Lung microvascular endothelial cell (primary cell): ENCODE results near the gene ZNF662. TPM values are rescaled to one million over a fixed set of nuclear protein-coding genes. Genes with fewer than 3 reads are reported as not detected.

ENCODE experiments used
- DNase-seq, 2 donors: peaks; one replicate each; pipeline versions ENCODE4 v3.0.0 to v3.0.0-alpha.2; 2010; ENCODE audit warnings: low read depth in 2 of 2
- total RNA-seq: library from RNA; depleted of rRNA; stranded (reverse); fragments of >200 nt; gene quantifications from 2 replicates; pipeline ENCODE4 v1.2.1, GENCODE V29; 2014

Gene ZNF662
- total RNA-seq, 1 donor from 2014 or later, result 1.8 TPM

DNA sequence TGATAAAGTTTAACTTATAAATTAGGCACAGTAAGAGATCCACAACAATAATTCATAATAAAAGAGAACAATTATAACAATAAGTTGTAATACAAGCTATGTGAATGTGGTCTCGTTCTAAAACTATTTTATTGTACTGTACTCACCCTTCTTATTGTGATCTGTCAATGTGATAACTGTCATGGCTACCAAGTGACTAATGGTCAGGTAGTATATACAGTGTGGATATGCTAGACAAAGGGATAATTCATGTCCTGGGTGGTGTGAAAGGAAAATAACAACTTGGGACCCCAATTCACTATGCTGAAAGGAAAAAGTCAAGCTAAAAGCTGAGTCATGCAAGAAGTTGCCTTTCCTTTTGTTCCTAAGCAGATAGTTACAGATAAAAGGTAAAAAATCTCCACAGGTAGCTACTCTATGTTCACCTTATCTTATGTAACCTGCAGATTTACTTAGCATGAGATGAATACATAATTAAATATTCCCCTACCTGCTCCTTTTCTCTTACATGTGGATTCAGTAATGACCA, 19.6 kb upstream of the ZNF662 start:
- no peak for DNase-seq

DNA sequence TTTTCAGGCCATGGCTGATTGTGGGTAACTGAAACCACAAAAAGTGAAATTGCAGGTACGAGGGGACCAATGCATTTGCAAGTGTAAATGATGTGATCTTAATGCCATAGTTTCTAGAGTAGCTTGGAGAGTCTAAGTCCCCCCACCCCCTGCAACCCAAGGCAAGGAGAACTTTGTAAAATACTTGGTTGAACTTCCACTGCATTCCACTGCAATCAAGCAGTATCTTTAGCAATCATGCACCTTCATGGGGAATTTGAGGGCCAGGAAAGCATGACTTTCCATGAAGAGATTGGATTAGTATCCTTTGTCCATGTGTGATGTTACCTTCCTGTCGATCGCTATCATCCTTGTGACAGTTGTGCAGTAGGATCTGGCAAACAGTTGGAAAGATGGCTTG, 18.9 kb upstream of the ZNF662 start:
- DNase-seq, result no peak

DNA sequence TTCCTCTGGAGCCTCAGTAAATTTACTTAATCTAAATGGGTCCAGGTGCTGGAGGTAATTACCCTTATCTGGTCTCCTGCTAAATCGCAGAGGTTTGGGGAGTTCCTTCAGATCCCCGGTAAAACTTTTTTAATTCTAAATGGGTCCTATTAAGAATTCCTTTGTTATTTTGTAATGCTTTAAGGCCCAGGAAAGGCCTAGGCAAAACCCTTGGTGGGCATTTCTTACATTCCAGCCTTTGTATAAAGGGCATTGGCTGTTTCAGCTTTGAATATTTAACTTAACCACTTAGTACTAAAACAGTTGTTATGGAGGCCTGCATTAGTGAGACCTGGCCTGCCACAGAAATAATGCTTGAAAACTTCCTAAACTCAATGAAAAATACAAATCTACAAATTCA, 14.9 kb upstream of the ZNF662 start:
- no peak for DNase-seq

DNA sequence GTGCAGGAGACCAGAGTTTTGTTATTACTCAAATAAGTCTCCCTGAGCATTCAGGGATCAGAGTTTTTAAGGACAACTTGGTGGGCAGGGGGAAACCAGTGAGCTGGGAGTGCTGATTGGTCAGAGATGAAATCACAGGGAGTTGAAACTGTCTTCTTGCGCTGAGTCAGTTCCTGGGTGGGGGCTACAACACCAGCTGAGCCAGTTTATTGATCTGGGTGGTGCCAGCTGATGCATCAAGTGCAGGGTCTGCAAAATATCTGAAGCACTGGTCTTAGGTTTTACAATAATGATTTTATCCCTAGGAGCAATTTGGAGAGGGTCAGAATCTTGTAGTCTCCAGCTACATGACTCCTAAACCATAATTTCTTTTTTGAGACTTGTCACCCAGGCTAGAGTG, 13.8 kb upstream of the ZNF662 start:
- DNase-seq, result no peak

DNA sequence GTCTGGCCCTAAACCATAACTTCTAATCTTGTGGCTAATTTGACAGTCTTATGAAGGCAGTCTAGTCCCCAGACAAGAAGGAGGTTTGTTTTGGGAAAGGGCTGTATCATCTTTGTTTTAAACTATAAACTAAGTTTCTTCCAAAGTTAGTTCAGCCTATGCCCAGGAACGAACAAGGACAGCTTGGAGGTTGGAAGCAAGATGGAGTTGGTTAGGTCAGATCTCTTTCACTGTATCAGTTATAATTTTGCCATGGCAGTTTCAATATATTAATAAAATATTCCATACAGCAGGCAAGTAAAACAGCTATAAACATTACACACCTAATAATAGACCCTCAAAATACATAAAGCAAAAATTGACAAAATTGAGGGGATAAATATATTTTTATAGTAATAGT, 13.1 kb upstream of the ZNF662 start:
- no peak for DNase-seq

DNA sequence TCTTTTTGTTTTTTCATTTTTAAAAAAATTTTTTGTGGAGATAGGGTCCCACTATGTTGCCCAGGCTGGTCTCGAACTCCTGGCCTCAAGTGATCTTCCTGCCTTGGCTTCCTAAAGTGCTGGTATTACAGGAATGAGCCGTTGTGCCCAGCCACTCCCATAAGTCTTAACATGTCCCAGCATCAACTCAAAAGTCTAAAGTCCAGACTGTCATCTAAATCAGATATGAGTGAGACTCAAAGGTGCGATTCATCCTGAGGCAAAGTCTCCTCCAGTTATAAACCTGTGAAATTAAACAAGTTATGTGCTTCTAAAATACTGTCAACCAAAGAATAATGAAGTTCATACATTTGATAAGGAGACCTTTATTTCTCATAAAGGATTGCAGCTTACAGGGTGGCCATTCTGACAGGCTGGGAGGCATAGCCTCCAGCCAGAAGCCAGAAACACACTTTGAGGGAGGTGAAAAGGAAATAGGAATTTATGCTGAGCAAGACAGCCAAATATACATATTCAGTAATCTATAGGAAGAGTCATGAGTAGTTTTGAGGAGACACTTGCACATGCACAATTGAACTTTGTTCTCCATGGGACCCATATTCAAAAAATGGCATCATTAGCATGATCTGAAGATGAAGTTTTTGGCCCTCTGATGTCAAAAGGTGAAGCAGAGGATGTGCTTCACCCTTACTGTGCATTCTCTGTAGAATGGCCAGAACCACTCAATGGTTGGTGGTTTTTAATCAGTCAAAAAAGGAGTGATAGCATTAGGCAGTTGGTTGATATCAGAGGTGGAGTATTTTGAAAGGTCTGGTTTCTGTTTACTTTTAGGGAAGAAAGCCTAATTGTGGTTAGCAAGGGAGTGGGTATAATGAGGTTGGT, 11.0 kb upstream of the ZNF662 start:
- DNase-seq, result no peak

DNA sequence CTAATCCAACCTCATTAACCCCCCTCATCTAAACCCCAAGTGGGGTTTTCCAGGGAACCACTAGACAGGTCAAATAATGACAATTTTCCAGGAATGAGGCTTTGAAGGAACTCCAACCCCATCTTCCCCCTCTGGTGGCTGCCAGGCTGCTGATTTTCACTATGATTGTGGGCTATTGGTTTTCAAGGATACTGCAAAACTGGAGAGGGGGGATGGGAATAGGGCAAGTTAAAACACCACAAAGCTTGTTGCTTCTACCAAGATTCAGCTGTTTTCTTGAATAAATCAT, 10.4 kb upstream of the ZNF662 start:
- DNase-seq, result no peak

DNA sequence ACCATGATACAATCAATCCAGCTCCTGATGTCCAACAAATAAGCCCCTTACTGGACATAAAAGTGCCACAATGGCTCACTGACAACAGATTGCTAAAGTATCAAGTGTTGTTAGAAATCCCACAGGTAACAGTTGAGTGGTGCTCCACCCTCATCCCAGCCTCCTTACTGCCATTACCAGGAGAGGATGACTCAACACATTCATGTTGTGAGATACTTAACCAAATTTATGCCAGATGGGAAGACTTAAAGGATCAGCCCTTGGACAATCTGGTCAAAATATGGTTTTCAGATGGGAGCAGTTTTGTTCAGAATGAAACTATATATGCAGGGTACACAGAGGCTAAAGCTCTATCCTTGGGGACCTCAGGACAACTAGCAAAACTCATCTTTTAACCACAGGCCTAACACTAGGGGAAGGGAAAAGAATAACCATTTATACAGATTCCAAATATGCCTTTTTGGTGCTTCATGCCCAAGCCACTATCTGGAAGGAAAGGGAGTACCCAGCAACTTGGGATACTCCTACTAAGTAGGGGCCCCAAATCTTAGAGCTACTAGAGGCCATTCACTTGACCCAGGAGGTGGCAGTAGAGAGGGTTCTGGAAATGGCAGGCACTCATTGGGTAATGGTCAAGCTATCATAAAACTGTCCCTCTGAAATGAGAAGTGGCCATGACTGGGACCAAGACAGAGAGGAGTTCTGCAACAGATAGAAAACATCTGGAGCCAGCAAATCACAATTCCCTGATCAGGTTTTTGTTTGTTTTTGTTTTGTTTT, 6.9 kb upstream of the ZNF662 start:
- DNase-seq, result no peak

DNA sequence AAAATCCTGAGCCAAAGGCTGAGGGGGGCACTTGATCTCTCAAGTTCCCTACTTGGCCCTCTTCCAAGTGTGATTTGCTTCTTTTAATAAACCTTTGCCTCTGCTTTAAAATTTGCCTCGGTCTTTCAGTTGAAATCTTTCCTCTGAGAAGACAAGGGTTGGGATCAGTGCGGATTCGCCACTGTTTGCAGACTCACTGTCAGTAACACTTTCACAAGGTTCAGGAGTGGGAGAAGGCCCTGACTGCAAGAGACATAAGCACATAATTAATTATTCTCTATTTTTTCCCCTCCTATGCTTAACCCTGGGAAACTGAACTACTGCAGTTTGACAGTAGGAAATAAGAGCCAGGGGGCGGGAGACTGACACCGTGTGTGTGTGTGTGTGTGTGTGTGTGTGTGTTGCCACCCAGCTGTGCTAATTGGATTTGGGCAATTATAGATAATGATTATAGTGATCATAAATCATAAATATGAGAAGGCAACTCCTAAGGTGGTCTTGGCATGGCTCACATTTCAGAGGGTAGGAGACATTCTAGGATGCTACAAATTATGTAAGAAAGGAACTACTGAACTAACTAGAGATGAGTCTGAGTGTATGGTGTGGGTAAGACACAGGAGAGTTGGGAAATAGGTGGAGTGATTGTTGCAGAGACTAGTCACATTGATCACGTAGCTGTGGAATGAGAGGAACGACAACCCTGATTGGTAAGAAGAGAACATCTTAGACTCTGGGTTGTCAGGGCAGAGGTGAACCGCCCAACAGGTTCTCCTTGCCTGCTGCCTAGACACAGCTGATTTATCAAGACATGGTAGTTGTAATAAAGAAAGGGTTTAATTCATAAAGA, 5.5 kb upstream of the ZNF662 start:
- no peak for DNase-seq

DNA sequence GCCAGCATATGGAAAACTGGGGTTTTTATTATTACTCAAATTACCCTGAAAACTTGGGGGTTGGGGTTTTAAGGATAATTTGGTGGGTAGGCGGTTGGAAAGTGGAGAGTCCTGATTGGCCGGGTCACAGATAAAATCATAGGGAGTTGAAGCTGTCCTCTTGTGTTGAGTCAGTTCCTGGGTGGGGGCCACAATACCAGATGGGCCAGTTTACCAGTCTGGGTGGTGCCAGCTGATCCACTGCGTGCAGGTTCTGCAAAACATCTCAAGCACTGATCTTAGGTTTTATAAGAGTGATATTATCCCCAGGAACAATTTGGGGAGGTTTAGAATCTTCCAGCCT, 4.9 kb upstream of the ZNF662 start:
- DNase-seq, result no peak

DNA sequence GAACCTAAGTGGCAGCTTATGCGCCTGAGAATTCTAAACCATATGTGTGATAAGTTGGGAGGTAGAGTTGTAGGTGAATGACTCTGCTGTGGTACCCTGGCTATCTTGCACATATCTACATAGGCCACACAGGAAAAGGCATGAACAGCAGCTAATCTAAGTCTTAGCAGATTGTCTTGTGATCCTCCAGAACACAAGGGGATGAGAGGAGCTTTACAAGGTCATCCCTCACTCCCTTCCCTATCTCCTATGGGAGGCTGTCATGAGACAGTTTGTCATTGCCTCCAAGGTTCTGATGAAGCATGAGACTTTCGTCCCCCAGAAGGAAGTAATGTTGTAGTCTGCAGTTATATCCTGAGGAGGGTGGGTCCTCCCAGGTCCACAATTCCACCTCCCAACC, 3.7 kb upstream of the ZNF662 start:
- no peak for DNase-seq

DNA sequence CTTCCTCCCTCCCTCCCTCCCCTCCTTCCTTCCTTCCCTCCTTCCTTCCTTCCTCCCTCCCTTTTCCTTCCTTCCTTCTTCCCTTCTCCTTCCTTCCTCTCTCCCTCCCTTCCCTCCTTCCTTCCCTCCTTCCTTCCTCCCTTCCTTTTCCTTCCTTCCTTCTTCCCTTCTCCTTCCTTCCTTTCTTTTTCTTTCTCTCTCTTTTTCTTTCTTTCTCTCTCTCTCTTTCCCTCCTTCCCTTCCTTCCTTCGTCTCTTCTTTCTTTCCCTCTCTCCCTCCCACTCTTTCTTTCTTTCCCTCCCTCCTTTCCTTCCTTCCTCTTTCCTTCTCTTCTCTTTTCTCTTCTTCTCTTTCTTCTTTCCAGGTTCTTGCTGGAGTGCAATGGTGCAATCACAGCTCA, 1.9 kb upstream of the ZNF662 start:
- DNase-seq, result no peak

DNA sequence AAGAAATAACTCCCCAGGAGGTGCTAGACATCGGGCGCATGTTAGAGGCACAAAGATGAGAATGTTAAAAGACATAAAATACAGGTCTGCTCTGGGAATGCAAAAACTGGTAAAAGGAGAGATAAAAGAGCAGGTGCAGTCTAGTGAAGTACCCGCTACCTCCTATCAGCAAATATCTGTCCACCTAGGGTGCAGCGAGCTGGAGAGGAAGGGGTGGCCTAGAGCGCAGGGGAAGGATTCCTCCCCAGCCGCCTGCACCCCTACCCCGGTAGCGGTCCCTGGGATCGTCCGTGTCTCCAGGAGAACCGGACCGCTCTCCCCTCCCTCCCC, 237 bp upstream of the ZNF662 start:
- DNase-seq, result no peak

DNA sequence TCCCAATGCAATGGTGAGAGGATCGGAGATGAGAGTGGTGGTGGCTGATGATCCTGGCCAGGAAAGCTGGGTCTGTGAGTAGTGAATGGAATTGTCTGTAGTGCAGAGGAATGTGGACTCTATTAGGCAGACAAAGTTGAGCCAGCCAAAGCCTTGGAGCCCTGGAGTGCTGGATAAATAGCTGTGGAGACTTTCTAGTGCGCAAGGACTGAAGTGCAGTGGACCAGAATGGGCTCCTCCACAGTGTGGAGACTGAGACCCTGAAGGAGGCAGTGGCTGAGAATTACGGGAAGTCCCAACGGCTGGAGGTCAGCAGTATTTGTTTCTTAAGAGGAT, 874 bp downstream of the ZNF662 start:
- peak in 1 of 2 donors; percentile 1 for DNase-seq

DNA sequence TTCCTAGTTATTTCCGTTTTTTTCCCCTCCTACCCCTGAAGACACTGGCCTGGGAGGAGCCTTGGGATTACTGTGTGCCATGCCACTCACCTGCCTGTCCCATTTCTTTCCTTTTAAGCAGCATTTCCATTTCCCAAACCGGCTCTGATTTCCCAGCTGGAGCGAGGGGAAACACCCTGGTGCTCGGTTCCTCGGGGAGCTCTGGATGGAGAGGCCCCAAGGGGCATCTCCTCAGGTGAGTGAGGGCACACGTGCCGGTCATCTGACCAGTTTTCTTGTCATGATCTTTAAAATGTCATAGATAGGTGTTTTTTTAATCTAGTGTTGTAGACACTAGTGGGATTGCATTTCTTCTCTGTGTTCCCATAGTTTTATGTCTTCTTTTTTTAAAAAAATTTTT, 2.7 kb downstream of the ZNF662 start:
- DNase-seq, result no peak

DNA sequence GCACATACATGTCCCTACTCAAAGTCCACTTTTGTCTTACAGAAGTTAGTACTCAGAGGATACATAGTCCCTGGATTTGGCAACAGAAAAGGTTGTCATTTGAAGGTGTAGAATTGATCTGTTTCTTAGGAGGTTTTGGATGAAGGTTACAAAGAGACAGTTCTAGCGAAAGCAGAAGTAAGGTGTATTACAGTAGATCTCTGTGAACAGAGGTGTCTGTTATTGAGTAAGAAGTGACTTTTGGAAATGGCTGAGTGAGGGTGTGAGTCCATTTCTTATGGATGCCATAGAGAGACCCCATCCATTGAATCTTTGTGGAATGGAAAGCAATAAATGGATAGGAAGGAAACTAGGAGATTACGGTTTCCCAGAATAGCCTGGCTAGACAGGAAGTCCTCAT, 5.6 kb downstream of the ZNF662 start:
- no peak for DNase-seq

DNA sequence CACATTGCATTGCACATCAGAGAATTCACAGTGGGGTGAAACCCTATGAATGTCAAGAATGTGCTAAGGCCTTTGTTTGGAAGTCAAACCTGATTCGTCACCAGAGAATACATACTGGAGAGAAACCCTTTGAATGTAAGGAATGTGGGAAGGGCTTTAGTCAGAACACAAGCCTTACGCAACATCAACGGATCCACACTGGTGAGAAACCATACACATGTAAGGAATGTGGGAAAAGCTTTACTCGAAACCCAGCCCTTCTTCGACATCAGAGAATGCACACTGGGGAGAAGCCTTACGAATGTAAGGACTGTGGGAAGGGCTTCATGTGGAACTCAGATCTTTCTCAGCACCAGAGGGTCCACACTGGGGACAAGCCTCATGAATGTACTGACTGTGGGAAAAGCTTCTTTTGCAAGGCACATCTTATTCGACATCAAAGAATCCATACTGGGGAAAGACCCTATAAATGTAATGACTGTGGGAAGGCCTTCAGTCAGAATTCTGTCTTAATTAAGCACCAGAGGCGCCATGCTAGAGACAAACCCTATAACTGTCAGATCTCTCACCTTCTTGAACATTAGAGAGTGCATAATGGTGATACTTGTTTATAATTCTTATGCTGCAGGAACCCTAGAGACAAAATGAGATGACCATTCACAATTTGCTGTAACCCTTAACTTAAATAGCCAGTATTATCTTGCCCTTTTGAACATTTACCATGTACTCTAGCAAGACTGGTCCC, 9.0 kb downstream of the ZNF662 start:
- no peak for DNase-seq

DNA sequence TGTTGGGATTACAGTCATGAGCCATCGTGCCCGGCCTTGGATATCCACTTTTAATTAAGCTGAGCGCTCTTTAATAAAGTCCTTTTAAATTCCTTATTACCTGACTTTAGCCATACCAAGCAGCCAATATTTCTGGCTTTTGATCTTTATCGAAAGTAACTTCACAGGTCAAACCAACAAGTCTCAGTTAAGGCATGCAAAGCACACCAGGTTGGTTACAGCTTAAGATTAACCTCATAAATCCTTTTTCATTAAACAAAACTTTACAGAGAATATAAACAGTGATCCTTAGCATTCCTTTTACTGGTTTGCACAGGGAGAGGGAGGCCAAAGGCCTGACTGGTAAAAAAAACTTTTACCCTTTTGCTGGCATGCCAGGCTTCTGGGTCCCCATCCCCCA, 17.7 kb downstream of the ZNF662 start:
- no peak for DNase-seq

DNA sequence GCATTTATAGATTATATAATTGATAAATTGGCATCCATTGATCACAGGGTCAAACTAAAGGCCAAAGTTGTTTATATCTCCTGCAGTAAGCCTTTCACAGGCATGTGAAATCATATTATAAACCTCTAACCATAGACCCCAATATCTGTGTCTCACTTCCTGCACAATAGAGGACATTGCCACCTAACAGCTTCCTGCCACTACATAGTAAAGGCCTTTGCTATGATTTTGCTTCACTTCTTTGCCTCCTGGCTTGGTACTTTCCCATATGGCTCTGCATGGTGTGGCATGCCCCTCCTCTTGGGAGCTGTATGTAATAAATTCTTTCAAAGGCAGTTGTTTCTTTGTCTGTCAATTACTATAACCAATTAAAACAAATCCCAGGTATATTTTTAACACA, 20.4 kb downstream of the ZNF662 start:
- DNase-seq, result no peak

DNA sequence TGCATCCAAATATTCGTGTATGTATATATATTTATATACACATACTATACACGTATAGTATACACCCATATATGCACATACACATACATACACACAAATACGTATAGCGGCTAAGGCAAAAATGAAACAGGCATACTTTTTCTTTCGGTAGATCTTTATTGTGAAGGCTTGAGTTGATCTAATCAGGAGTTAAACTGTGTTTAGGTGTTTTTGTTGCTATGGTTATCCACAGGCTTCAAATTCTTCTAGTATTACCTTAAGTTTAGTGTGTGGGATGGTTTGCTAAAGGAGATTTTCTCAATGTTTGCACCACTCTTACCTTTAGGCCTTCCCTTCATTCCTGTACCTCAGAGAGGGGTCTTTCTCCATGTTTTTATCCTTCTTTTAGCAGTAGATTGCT, 28.2 kb downstream of the ZNF662 start:
- no peak for DNase-seq

DNA sequence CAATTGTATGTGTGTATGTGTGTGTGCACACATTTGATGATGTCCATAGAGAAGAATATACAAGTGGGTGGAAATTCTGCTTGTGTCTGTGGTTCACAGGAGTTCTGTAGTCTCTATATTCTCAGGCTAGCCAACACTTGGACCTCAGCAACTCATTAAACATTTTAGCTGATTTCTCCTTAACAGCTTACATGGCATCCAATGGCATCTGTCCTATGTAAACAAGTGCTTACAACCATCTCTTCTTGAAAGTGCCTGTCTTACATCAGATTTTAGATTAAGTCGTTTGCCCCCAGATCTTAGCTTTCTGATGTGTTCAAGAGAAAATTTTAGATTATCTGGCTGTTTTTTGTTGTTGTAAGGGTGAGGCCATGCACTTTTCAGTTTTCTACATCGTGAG, 29.0 kb downstream of the ZNF662 start:
- no peak for DNase-seq

DNA sequence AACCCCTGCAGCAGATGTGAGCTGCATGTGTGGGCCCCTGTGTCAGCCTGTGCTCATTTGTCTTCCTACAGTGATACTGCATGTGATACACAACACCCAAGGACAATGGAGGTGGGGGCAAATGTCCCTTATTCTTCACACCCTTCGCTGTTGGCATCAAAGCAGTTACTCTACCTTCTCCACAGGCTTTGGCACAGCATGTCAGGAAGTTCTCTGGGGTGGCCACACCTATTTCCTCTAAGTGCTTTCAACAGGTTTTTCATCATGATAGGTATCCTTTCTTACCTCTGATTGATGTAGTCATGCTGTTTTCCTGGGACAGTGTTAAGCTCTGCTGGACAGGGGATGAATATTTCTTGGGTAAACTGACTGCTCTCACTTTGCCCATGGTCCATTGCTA, 29.5 kb downstream of the ZNF662 start:
- no peak for DNase-seq
